Left lung (tissue), 10 donors: ENCODE measurements around the gene PEX5L. TPM values are rescaled to one million over a fixed set of nuclear protein-coding genes. Genes with fewer than 3 reads are reported as not detected.

ENCODE experiments used
- ATAC-seq: fragments of 200-7000 bp; cut with Tn5 transposase; one replicate; pipeline ENCODE4 v1.9.1; 2020; ENCODE audit warnings: moderate library complexity
- DNase-seq, 4 donors: peaks; one replicate each; pipeline ENCODE4 v3.0.0-alpha.2; 2013 to 2020
- H3K27ac ChIP-seq, 2 donors: fragments of 200-600 bp; sonication (generic) in 1 of 2; one replicate each; pipeline versions ENCODE4 v1.5.0 to v1.8.0; 2020 to 2021
- H3K27me3 ChIP-seq, 2 donors: fragments of 200-600 bp; sonication (generic) in 1 of 2; one replicate each; pipeline versions ENCODE4 v1.5.0 to v1.8.0; 2020 to 2021
- H3K36me3 ChIP-seq, 2 donors: fragments of 200-600 bp; sonication (generic) in 1 of 2; one replicate each; pipeline versions ENCODE4 v1.5.0 to v1.8.0; 2020 to 2021
- H3K4me1 ChIP-seq, 2 donors: fragments of 200-600 bp; one replicate each; pipeline ENCODE4 v1.8.0; 2021
- H3K4me3 ChIP-seq, 2 donors: fragments of 200-600 bp; sonication (generic) in 1 of 2; one replicate each; pipeline versions ENCODE4 v1.5.0 to v1.8.0; 2020 to 2021; ENCODE audit warnings: mild to moderate bottlenecking in 1 of 2
- H3K9me3 ChIP-seq, 2 donors: fragments of 200-600 bp; sonication (generic) in 1 of 2; one replicate each; pipeline versions ENCODE4 v1.5.0 to v1.8.0; 2020 to 2021
- CTCF ChIP-seq, 2 donors: fragments of 200-600 bp; sonication (generic) in 1 of 2; IDR thresholded peaks; one replicate each; pipeline versions ENCODE4 v1.5.0 to v1.8.0; 2021; ENCODE audit warnings: antibody characterized with exemption in 2 of 2
- intact Hi-C, 2 donors: fragments of 100-400 bp; cut with DNase I; formaldehyde crosslinking; loops; one replicate each; pipeline versions ENCODE4 v1.11.2 to v1.14.2; 2022
- polyA plus RNA-seq, 6 donors: library from polyadenylated mRNA; unstranded; fragments of 120-200 nt; gene quantifications; one replicate each; pipeline ENCODE4 v1.2.1, GENCODE V29; 2013; ENCODE audit not compliant: insufficient read length in 6 of 6
- total RNA-seq, 2 donors: library from RNA; stranded (reverse); fragmentation: NEBNext Ultra II Directional; extraction: Animal tissue kit (Norgen Biotek cat#: 25700); gene quantifications; one replicate each; pipeline ENCODE4 v1.2.1, GENCODE V29; 2021
- donor health status: DM: no; HTN: yes; CAD: no.
- donor health status: DM: no; HTN: no; CAD: no.

Gene PEX5L
- total and polyA plus RNA-seq, 8 donors: 0.33 to 0.63 (median 0.49) TPM; not detected in 2

GRCh38 chr3:180048840-180049239, 12.1 kb upstream of the PEX5L start:
- no peaks in the 10 kb centered on the region for H3K36me3 ChIP-seq
- no peak overlapping the region for H3K4me3 ChIP-seq
- no peak for TF ChIP-seq CTCF (IDR thresholded peaks at IDR 0.05)
- peak in 2 of 4 donors; percentile 20 to 76 for DNase-seq
- no peak overlapping the region for H3K27ac ChIP-seq
- H3K9me3 ChIP-seq: no peaks in the 10 kb centered on the region
- intact Hi-C loops: no loop called here
- peak; percentile 93 for ATAC-seq
- no peaks in the 10 kb centered on the region for H3K27me3 ChIP-seq
- H3K4me1 ChIP-seq: no peaks in the 10 kb centered on the region

GRCh38 chr3:180048103-180048502, 11.4 kb upstream of the PEX5L start:
- ATAC-seq (no peak), DNase-seq (no peak)
- Histone ChIP-seq H3K9me3 (no peaks in the 10 kb centered on the region), H3K36me3 (no peaks in the 10 kb centered on the region), H3K4me1 (no peaks in the 10 kb centered on the region), H3K27me3 (no peaks in the 10 kb centered on the region), H3K4me3 (no peak overlapping the region), H3K27ac (no peak overlapping the region)
- intact Hi-C loops: no loop called here
- no peak for TF ChIP-seq CTCF (IDR thresholded peaks at IDR 0.05)

- intact Hi-C loops: no loop called here
- no peak for TF ChIP-seq CTCF (IDR thresholded peaks at IDR 0.05)
- H3K4me3 ChIP-seq: no peak overlapping the region
Measured at GRCh38 chr3:180040966-180041365, 4.2 kb upstream of the PEX5L start.

GRCh38 chr3:180036092-180036670, 556 bp downstream of the PEX5L start:
- intact Hi-C loops: no loop called here
- H3K36me3 ChIP-seq: no peaks in the 10 kb centered on the region

More at GRCh38 chr3:180040966-180041365, 4.2 kb upstream of the PEX5L start:
- ATAC-seq (no peak), DNase-seq (no peak)
- Histone ChIP-seq H3K27me3 (peaks cover 21 to 41% of the 10 kb centered on the region in 2 donors), H3K27ac (no peak overlapping the region), H3K36me3 (no peaks in the 10 kb centered on the region), H3K9me3 (no peaks in the 10 kb centered on the region), H3K4me1 (peaks cover 0 to 7% of the 10 kb centered on the region in 2 donors)

GRCh38 chr3:180026997-180027396, 9.7 kb downstream of the PEX5L start:
- Histone ChIP-seq H3K4me3 (no peak overlapping the region), H3K4me1 (no peaks in the 10 kb centered on the region), H3K27ac (no peak overlapping the region), H3K36me3 (no peaks in the 10 kb centered on the region), H3K9me3 (no peaks in the 10 kb centered on the region), H3K27me3 (peaks cover 0 to under 1% of the 10 kb centered on the region in 2 donors)
- DNase-seq (peak in 1 of 4 donors; percentile 31), ATAC-seq (no peak)
- no peak for TF ChIP-seq CTCF (IDR thresholded peaks at IDR 0.05)
- intact Hi-C loops: no loop called here

More at GRCh38 chr3:180036092-180036670, 556 bp downstream of the PEX5L start:
- Histone ChIP-seq H3K4me3 (peak overlapping the region in 1 of 2 donors; percentile 25), H3K9me3 (no peaks in the 10 kb centered on the region), H3K4me1 (peaks cover 0 to 7% of the 10 kb centered on the region in 2 donors), H3K27me3 (peaks cover 29 to 77% of the 10 kb centered on the region in 2 donors), H3K27ac (no peak overlapping the region)
- TF ChIP-seq CTCF (IDR thresholded peaks at IDR 0.05): no peak
- DNase-seq (no peak), ATAC-seq (no peak)
